Left ventricle myocardium superior (tissue), 1 donor: ENCODE data around the gene PRCD. TPM values are rescaled to one million over a fixed set of nuclear protein-coding genes. Genes with fewer than 3 reads are reported as not detected.

Source experiments
- ATAC-seq: fragments of 200-7000 bp; cut with Tn5 transposase; one replicate; pipeline ENCODE4 v1.9.1; 2020; ENCODE audit warnings: mild to moderate bottlenecking, moderate library complexity
- DNase-seq: peaks from one replicate; pipeline ENCODE4 v3.0.0-alpha.2; 2020
- intact Hi-C: fragments of 100-400 bp; cut with micrococcal nuclease; formaldehyde crosslinking; loops from one replicate; pipeline ENCODE4 v1.11.0; 2022
- total RNA-seq: library from RNA; stranded (reverse); fragmentation: NEBNext Ultra II Directional; extraction: Animal tissue kit (Norgen Biotek cat#: 25700); gene quantifications from one replicate; pipeline ENCODE4 v1.2.1, GENCODE V29; 2021
- donor health status: DM: no; HTN: yes; CAD: no; lungs with severe emphysema.

The PRCD gene
- total RNA-seq, 1 donor from 2014 or later = 4.3 TPM

DNA sequence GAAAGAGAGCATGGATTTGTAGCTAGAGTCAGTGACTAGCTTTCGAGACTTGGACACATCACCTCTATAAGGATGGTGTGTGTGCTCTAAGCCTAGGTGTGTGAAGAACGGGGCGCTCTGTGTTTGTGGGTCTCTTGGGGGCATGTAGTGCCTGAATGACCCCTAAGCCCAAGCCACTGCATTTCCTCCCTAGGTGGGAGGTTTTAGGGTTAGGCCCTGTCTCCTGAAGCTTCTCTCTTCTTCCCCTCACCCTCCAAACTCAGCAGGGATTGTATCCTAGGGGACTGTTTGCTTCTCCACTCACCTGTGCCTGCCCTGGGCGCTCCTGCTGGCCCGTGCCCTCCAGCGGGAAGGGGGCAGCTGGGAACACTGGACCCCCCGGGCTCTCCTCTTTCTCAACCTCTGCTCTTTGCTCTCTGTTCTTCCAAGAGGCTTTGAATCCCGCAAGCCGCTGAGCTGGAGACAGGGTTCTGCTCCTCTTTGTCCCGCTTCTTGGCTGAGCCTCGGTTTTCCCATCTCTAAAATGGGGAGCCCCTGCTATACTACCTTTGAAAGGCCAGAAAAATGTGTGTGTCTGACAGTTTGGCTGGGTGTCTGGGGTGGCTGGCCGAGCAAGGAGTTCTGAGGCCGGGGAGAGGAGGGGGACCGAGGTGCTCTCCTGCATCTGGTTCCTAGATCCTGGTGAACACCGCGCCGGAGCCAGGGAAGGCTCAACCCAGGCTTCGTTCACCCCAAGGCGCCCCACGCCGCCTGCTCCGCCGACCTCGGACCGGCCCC lies 3.1 kb upstream of the PRCD start:
- intact Hi-C loops = no loop called here
- DNase-seq (peak; percentile 13), ATAC-seq (no peak)

DNA sequence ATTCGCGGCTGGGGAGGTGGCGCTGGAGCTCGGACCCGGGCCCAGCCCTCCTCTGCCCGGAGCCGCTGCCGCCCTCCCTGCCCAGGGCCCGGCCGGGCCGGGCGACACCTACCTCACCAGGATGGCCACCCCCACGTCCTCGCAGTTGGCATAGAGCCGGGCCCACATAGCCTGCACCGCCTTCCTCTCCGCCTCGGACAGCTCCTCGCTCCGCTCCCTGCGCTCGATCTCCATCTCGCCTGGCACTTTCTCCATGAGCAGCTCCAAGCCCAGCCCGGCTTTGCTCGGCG lies 2.6 kb upstream of the PRCD start:
- DNase-seq = peak; percentile 69
- intact Hi-C loops = no loop called here
- peak; percentile 1 for ATAC-seq

DNA sequence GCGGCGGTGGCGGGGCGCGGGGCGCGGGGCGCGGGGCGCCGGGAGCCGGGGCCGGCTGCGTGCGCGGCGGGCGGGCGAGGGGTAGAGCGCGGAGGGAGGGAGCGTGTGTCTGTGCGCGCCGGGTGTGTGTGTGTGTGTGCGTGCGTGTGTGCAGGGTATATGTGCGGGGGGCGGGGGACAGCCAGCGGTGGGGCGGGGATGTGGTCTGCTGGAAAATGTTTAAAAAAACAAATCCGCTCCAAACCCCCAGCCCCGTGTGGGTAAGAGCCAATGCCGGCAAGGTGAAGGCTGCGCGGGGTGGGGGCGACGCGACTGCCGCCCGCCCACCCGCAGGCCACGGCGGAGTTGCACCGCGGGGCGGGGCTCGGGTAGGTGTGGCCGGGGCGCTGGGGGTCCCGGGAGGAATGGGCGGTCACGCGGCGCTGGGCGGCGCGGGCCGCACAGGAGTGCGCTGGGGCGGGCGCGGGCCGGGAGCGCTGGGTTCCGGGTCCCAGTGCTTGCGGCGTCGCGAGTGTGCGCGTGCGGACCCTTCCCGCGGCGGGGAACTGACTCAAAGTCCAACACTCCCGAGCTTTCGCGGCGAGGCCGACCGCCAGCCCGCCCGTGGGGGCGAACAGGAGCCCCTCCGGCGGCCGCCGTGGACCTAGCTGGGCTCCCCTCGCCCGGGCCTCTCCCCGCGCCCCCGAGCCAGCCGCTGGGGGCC lies 2.1 kb upstream of the PRCD start, which contains the start of gene CYGB:
Gene CYGB (minus strand): TSS at position 132 of the 703 bp plus-strand sequence. CDS start 167 bp downstream, outside the sequence.
- DNase-seq (peak; percentile 83), ATAC-seq (peak; percentile 74)
- intact Hi-C loops = no loop called here

DNA sequence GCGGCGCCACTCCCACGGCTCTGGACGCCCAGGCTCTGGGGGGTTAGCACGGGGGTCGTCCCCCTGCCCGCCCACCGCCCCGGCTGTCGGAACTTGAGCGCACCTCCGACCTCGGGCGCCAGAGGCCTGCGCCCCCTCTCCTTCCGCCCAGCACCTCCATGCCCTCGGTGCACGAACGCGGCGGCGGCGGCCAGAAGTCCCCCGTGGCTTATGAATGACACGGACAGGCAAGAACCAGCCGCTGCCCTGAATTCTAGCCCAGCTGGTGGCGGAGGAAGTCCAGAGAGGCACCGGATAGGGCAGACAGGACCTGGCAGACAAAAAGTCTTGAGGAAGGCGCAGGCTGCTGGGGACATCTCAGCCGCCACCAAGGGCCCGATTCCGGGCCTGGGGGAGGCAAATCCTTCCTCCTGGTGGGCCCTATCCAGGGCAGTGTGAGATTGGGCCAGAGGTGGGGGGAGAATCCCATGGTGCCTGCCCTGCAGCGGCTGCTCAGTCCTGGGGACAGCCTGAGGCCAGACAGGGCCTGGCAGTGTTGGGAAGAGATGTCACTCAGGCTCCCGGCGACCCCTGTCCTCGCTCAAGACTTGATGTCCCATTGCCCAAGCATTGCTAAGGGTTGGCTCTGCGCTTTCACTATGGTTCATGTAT lies 1.4 kb upstream of the PRCD start:
- peak; percentile 54 for DNase-seq
- ATAC-seq = peak; percentile 1
- intact Hi-C loops = no loop called here

DNA sequence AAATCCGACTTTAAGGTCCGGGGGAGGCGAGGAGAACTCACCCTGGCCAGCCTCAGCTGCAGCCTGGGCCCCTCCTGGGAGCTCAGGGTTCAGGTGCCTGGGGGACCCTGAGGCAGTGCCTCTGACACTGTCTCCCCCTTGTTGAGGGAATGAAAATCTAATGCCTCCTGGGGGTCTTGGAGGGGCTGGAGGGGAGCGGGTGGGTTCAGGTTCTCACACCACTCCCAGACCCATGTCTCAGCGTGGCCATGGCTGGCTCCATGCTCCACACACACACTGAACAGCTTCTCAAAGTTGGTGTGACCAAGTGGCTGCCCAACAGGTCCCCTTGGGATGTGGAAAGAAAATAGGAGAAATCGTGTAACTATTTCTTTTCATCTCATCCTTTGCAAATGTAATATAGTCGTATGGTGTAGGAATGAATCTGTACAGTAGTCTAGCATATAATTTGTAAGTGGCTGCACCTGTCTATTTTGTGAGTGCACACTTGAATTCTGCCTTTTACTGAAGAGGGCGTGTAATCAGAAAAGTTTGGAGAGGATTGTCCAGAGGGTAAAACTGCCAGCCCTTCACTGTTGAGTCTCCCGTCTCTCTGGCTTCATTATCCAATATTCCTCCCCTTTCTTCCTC lies 788 bp upstream of the PRCD start:
- intact Hi-C loops = no loop called here
- no peak for ATAC-seq
- DNase-seq = no peak

DNA sequence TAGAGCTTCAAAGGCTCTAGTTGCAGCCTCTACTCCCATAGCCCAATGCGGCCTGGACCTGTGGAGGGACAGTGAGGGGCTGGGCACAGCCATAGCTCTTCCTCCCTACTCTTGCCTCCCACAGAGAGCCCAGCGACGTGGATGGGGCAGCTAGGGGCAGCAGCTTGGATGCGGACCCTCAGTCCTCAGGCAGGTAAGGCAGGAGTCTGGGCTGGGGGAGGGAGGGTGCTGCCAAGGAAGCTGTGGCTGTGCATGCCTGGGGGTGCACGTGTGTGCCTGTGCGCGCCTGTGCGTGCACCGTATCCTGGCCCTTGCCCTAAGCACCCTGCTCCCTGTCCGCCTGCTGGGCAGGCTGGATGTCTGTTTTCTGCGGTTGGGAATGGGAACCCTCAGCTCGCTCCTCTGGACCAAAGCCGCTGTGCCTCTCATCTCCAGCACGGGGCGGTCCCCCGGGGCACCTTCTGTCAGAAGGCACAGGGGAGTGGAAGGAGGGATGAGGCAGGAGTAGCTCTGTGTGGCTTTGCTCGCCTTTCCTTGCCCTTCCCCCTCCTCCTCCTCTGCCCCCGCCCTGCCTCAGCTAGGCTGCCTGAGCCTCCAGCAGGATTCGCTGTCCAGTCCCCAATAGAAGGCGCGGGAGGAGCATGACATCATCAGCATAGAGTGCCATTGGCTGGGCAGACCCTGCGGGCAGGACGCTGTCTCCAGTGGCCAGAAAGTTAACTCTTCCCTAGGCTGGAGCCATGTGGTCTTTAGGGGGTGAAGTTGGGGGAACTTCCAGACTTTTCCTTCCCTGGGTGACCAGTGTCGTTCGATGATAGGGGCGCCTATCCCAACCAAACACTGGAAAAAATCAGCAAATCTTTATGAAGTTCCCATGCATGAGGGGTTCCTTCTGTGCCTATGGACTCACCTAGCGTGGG lies 797 bp downstream of the PRCD start:
- DNase-seq (peak; percentile 92), ATAC-seq (peak; percentile 84)
- intact Hi-C loops = no loop called here

DNA sequence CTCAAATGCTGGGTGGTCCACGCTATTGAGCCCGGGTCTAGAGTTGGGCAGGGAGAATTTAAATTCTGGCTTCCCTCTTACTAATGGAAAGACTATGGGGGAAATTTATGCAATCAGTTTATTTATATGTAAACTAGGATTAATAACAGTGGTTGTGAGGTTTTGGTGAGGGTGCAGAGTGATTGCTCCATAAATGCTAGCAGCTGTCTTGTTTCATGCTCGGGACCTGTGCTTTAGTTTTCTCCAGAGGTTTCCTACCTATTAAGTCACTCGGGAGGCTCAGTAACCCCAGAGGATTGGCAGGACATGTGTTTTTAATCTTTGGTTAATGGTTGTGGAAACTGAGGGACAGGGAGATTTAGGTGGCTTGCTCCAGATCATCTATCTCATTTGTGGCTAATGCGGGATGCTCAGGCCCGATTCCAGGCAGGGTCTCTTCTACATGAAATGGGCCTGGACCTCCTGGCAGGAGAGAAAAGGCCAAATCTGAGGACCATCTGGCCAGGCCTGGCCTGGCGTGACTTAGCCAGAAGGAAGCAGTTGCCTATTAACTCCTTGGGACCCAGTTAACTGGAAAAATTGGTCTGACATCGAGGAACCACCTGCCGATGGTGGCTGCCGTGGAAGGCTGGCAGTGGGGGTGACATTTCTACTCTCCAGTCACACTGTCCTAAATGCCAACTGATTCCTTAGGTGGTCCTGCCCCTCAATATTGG lies 2.1 kb downstream of the PRCD start:
- DNase-seq (no peak), ATAC-seq (no peak)
- intact Hi-C loops = no loop called here

DNA sequence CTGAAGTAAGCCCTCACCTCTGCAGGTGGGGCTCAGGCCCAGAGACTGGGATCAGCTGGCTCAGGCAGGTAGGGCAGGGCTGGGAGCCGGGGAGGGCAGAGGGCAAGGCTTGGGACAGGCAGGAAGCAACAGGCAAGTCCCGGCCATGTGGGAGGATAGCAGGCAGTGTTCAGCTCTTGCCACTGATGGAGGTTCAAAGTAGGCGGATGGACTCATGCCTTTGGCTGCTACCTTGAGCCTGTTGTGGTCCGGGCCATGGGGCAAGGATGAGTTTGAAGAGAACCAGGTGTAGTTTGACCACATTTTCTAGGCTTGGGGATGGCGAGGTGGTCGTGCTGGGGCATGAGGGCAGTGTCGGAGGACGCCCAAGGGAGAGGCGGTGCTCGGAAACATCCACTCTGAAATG lies 2.7 kb downstream of the PRCD start:
- intact Hi-C loops = no loop called here
- ATAC-seq (no peak), DNase-seq (no peak)

DNA sequence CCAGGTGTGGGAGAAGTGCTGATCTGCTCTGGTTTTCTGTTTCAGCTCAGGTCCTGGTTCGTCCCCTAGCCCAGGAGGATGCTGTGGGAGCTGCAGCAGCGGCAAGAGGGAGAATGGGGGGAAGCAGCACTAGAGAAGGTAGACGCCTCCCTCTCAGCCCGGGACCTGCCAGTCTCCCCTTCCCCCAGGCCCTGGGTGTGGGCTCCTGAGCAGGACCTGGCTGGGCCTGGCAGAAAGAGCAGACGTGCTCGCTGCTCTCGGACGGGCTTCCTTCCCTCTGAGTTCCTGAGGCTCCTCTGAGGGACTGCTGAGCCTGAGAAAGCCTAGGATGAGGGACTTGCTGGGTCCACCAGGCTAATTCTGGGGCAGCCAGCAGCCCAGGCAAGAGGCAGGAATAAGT lies 3.1 kb downstream of the PRCD start:
- ATAC-seq (no peak), DNase-seq (no peak)
- intact Hi-C loops = no loop called here

DNA sequence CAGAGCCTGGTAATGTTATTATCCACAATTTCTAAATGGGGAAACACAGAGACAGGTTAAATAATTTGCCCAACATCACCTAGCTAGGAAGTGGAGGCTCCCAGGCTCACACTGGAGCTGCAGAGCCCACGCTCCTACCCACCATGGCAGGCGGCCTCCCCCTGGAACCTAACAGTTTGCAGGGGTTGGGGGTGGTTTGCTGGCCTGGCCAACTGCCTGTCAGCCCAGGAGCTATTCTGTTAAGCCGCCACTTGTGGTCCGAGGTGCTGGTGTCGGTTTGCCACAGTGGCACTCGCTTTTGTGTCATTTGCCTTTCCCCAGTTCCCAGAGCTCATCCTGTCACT lies 3.6 kb downstream of the PRCD start:
- DNase-seq = no peak
- intact Hi-C loops = no loop called here
- no peak for ATAC-seq

DNA sequence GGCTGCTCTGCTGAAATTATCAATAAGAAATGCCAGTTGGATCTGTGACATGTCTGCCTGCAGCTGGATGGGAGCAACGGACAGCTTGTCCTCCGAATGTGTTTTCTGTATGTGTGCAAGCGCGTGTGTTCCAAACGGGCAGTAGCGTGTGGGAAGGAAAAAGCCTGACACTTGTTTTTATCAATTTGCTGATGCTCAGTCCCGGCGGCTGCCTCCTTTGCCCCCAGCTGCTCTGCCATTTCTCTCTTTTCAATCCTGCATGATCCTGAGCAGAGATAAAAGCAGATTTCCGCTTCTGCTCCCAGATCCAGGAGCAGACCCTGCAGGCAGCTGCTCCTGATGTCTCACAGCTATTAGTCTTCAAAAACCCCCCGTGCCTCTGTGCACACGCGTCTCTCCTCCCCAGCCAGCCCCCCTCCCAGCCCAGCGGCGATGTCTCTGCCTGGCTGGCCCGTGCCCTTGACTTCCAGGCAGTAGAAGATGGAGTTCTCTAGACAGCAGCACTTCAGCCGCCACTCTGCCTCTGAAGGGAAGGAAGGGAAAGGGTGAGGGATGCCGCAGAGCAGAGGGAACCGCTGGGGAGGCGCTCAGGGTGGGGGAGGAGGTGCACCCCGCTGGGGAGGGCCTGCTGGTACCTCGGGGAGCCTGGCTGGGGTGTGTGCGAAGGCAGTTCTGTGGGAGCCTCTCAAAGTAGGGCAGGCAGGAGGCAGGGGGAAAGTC lies 4.1 kb downstream of the PRCD start:
- no peak for DNase-seq
- ATAC-seq = peak; percentile 7

DNA sequence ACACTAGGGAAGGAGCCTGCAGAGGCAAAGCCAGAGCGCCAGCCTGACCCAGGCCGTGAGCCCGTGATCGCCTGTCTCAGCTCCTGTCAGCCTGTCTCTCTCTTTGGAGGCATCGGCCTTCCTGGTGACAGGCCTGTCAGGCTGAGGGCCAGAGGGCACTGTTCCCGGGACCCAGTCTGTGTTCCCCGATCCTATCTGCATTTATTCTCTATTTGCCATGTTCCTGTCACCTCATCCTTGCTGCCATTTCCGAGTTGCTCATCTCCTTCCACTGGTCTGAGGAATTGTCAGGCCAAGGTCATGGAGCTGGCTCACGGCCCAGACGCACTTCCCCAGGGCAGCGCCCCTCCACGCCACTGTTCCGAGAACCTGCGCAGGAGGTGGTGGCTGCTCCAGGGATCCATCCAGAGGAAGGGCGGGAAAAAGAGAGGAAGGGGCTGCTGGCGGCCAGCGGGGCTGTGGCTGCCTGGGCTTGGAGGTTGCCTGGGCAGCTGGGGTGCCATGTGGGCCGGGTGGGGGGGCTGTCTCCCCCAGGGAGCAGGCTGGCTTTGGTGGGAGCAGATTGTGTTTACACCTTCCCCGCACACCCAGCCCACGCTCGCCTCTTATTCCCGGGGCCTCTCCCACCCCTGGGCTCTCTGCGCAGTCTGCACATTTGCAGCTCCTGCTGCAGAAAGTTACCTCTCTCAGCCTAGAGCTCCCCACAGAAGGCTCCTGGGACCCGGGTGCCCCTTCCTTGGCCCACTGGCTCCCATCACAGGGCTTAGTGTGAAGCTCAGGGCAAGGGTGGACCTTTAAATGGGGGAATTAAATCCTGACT lies 4.9 kb downstream of the PRCD start:
- intact Hi-C loops = no loop called here
- DNase-seq = peak; percentile 84
- peak; percentile 69 for ATAC-seq

More for the DNA sequence above, 4.1 kb downstream of the PRCD start:
- intact Hi-C loops = no loop called here

DNA sequence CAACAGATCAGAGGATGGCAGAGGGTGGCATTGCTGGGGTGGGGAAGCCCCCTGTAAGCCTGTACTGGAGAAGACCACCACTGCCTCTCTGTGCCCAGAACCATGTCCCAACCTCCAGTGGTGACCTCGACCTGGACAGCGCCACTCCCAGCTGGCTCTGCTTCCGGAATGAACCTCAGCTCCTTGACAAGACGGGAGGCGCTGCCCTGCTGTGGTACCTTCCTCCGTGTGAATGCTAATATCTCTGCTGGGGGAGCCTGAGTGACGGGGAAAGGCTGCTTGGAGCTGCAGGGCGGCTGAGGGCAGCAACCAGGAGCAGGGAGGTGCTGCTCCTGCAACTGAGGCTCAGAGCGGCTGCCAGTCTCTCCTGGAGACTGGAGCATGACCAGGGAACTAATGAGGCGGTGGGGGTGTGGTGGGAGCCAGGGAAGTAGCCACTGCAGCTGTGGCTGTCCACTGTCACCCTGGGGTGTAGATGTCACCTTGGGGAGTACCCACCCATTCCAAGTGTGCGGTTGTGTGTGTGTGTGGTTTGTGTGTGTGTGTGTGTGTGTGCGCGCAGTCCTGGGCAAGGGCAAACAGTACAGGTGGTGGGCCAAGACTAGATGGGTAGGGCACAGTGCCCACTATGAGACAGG lies 6.2 kb downstream of the PRCD start:
- no peak for DNase-seq
- intact Hi-C loops = no loop called here
- no peak for ATAC-seq

DNA sequence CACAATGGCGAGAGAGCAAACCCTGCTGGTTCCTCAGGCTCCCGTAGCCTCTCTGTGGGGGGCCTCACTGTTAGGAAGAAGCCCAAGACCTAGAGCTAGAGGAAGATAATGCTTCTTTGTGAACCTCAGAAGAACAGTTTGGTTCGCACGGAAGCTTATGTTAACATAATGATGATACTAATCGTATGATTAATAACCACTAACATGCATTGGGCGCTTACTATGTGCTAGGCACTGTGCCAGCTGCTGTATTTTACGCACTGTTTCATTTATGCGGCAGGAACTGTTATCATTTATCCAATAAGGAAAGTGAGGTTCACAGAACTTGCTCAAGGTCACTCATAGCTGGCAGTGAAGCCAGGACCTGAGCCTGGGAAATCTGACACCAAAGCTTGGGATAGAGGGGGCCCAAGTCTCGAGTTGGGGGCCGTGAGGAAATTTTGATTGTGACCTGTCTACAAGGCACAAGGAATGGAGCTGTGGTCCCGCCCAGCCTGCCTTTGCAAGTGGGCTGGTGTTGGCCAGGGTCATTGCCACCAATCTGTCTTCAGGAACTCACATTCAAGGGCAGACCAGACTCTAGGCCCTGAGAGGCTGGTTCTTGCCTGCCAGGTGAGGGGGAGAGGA lies 6.8 kb downstream of the PRCD start:
- intact Hi-C loops = no loop called here
- DNase-seq = no peak
- no peak for ATAC-seq

DNA sequence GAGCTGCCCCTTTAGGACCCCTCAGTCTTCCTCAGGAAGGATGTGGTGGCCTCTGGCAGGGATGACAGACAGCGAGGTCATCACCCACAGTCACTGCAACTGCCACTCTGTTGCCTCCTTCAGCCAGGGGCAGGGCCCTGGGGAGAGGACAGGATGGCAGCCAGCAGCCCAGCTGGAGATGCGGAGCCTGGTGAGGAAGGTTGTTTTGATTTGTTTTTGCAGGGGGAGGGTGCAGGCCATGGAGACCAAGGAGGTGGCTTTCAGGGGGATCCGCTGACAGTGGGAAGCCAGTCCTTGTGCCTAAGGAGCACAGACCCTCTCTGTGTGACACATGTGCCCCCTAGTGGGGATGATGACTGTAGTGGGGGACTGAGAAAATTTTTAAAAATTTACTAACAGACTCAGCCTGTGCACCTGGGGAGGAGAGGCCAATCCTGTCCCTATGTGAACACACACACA lies 7.4 kb downstream of the PRCD start:
- DNase-seq (peak; percentile 63), ATAC-seq (peak; percentile 51)
- intact Hi-C loops = no loop called here

DNA sequence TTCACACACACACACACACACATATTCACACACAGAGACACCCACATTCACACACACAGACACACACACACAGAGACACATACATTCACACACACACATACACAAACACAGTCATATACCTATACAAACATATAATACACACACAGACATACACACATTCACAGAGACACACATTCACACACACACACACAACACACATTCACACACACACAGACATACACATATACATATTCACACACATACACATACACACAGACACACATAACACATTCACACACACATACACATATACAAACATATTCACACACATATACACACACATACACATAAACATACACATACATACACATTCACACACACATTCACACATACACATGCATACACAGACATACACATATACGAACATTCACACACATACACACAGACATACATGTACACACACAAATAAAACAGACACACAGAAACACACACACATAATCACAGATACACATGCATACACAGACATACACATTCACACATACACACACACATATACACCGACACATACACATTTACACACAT lies 7.9 kb downstream of the PRCD start:
- DNase-seq = no peak
- intact Hi-C loops = no loop called here
- ATAC-seq = no peak
